ENCODE results near the gene SCN4A. TPM values are rescaled to one million over a fixed set of nuclear protein-coding genes. Genes with fewer than 3 reads are reported as not detected.

The SCN4A gene
- total and polyA plus RNA-seq, 2 experiments from 2014 or later, result 0.07 TPM; not detected in 1

DNA sequence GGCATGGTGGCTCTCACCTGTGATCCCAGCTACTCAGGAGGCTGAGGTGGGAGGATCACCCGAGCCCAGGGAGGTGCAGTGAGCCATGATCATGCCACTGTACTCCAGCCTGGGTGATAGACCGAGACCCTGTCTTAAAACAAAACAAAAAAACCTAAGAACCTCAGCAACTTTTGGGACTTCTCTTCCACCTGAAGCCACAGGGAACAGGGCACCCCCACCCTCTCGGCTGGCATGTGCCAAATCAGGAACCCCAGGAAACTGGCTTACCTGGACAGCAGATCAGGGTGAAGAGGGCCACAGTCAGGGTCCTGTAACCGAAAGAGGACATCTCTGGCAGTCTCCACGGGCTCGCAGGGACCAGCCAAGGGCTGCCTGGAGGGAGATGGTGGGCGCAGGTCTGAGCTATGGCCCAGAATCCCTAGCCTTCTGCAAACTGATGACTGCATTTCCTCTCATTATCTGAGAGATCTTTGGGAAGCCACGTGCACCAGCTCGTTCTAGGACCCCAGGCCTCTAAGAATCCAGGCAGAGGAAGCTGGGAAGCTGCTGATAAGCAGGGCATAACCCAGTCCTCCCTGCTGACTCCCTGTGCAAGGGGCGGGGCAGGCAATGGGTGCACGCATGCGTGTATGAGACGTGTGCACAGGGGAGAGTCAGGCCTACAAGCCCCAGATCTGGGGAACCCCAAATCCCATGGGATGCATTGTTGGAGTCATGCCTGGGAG is 33.8 kb upstream of the SCN4A start:
- no peaks in the 10 kb centered on the region for H3K79me2 ChIP-seq
- no peaks in the 10 kb centered on the region for H4K20me1 ChIP-seq (ENCODE audit: insufficient read depth, poor library complexity, severe bottlenecking)
- H3K27me3 ChIP-seq, result no peaks in the 10 kb centered on the region
- H3K9me2 ChIP-seq (replicated peaks; ENCODE audit: insufficient read depth), result no peaks in the 10 kb centered on the region
- H3K4me1 ChIP-seq (ENCODE audit: insufficient read depth), result no peaks in the 10 kb centered on the region
- no peak overlapping the region for H2AFZ ChIP-seq
- no peak overlapping the region for H3K4me3 ChIP-seq
- TF ChIP-seq EZH2 (IDR thresholded peaks at IDR 0.05; ENCODE audit: borderline replicate concordance) (no peak), EZH2phosphoT487 (IDR thresholded peaks at IDR 0.05; ENCODE audit: low read depth, severe bottlenecking, unreplicated experiment) (no peak)
- TF ChIP-seq, protein P1, sequence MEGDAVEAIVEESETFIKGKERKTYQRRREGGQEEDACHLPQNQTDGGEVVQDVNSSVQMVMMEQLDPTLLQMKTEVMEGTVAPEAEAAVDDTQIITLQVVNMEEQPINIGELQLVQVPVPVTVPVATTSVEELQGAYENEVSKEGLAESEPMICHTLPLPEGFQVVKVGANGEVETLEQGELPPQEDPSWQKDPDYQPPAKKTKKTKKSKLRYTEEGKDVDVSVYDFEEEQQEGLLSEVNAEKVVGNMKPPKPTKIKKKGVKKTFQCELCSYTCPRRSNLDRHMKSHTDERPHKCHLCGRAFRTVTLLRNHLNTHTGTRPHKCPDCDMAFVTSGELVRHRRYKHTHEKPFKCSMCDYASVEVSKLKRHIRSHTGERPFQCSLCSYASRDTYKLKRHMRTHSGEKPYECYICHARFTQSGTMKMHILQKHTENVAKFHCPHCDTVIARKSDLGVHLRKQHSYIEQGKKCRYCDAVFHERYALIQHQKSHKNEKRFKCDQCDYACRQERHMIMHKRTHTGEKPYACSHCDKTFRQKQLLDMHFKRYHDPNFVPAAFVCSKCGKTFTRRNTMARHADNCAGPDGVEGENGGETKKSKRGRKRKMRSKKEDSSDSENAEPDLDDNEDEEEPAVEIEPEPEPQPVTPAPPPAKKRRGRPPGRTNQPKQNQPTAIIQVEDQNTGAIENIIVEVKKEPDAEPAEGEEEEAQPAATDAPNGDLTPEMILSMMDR (IDR thresholded peaks at IDR 0.05; ENCODE audit: poor library complexity), result no peak
- no peaks in the 10 kb centered on the region for H3K9me3 ChIP-seq (ENCODE audit: low read depth)
- 83% methylated on average over 13 of the region's 13 CpGs for WGBS (ENCODE audit: low lambda C conversion rate, missing lambda C conversion rate)
- no peak overlapping the region for H3K27ac ChIP-seq
- no peak for DNase-seq (ENCODE audit: low spot score)
- H3K36me3 ChIP-seq (replicated peaks; ENCODE audit: insufficient read depth, low read depth), result no peaks in the 10 kb centered on the region
- no peak overlapping the region for H3K4me2 ChIP-seq

DNA sequence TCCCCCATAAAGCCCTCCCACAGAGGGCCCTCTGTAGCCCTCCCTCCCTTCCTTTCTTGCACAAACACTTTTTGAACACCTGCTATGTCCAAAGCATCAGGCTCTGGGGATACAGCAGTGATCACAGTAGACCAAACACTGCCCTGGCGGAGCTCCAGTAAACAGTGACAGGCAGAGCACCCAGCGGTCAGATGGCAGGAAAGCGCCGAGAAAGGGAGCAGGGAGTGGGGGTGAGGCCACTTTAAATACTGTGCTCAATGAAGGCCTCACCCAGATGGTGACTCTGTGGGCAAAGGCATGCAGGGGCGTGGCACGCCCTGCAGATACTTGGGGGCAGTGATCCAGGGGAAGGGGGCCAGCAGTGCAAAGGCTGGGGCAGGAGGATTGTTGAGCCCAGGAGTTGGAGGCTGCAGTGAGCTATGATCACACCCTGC is 33.0 kb upstream of the SCN4A start:
- H3K27ac ChIP-seq, result no peak overlapping the region
- no peaks in the 10 kb centered on the region for H3K27me3 ChIP-seq
- no peaks in the 10 kb centered on the region for H3K4me1 ChIP-seq (ENCODE audit: insufficient read depth)
- no peak for DNase-seq (ENCODE audit: low spot score)
- no peak overlapping the region for H3K4me3 ChIP-seq
- no peaks in the 10 kb centered on the region for H3K79me2 ChIP-seq
- no peaks in the 10 kb centered on the region for H3K9me3 ChIP-seq (ENCODE audit: low read depth)
- H3K36me3 ChIP-seq (replicated peaks; ENCODE audit: insufficient read depth, low read depth), result no peaks in the 10 kb centered on the region
- H3K4me2 ChIP-seq, result no peak overlapping the region
- H4K20me1 ChIP-seq (ENCODE audit: insufficient read depth, poor library complexity, severe bottlenecking), result no peaks in the 10 kb centered on the region
- TF ChIP-seq EZH2phosphoT487 (IDR thresholded peaks at IDR 0.05; ENCODE audit: low read depth, severe bottlenecking, unreplicated experiment), result no peak
- TF ChIP-seq, protein P1 (IDR thresholded peaks at IDR 0.05; ENCODE audit: poor library complexity), result no peak
- no peak for TF ChIP-seq EZH2 (IDR thresholded peaks at IDR 0.05; ENCODE audit: borderline replicate concordance)
- 54% methylated on average over 6 of the region's 6 CpGs for WGBS (ENCODE audit: low lambda C conversion rate, missing lambda C conversion rate)
- no peak overlapping the region for H2AFZ ChIP-seq
- no peaks in the 10 kb centered on the region for H3K9me2 ChIP-seq (replicated peaks; ENCODE audit: insufficient read depth)

DNA sequence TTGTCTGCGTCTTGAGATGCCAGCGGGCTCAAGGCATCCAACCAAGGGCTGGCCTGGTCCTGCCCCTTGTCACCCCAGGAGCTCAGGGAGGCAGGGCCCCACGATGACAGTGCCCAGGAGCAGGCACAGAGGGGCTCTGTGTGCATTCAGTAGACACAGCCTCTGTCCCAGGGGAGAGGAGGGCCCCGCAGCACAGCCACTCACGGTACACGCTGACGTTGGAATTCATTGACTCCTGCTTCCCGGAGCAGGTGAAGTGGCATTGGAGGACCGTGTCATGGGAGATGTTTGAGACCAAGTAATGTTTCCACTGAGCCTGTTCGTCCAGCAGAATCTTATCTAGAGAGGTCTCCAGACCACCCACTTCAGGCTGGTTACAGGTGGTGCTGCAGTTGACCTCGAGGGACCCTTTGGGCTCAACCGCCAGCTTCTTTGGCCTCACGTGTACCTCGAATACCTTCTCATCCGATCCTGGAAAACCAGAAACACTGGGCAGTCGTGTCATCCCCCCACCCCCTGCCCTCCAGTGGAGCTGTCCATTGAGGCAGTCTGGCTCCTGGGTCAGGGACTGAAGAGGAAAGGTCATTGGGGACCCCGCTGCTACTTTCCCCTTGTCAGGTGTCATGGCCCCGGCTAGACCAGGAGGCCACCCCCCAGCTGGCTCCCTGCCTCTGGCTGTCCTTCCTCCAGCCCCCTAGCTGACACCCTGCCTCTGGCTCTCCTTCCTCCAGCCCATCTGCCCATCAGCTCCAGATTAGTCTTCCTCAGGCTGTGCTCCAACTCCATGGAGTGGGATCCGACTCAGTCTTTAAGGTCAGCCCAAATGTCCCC is 32.4 kb upstream of the SCN4A start:
- no peak overlapping the region for H3K27ac ChIP-seq
- no peaks in the 10 kb centered on the region for H3K9me3 ChIP-seq (ENCODE audit: low read depth)
- no peaks in the 10 kb centered on the region for H3K79me2 ChIP-seq
- no peak for DNase-seq (ENCODE audit: low spot score)
- H3K4me2 ChIP-seq, result no peak overlapping the region
- TF ChIP-seq EZH2 (IDR thresholded peaks at IDR 0.05; ENCODE audit: borderline replicate concordance) (no peak), EZH2phosphoT487 (IDR thresholded peaks at IDR 0.05; ENCODE audit: low read depth, severe bottlenecking, unreplicated experiment) (no peak)
- TF ChIP-seq, protein P1 (IDR thresholded peaks at IDR 0.05; ENCODE audit: poor library complexity), result no peak
- no peak overlapping the region for H3K4me3 ChIP-seq
- H2AFZ ChIP-seq, result no peak overlapping the region
- H3K4me1 ChIP-seq (ENCODE audit: insufficient read depth), result no peaks in the 10 kb centered on the region
- H3K9me2 ChIP-seq (replicated peaks; ENCODE audit: insufficient read depth), result no peaks in the 10 kb centered on the region
- WGBS (ENCODE audit: low lambda C conversion rate, missing lambda C conversion rate), result 82% methylated on average over 19 of the region's 19 CpGs
- H4K20me1 ChIP-seq (ENCODE audit: insufficient read depth, poor library complexity, severe bottlenecking), result no peaks in the 10 kb centered on the region
- H3K36me3 ChIP-seq (replicated peaks; ENCODE audit: insufficient read depth, low read depth), result no peaks in the 10 kb centered on the region
- H3K27me3 ChIP-seq, result no peaks in the 10 kb centered on the region
